Measurements from ENCODE around the gene ITGB3.

Gene ITGB3

GRCh38 chr17:47287068-47287467 is 33.4 kb downstream of the ITGB3 start:
- no peak for TF ChIP-seq CTCF (IDR thresholded peaks at IDR 0.05; ENCODE audit: insufficient read depth, missing control alignments)
- DNase-seq (ENCODE audit: insufficient read length, low spot score) = no peak
- FAIRE-seq = no peak

GRCh38 chr17:47287639-47288038 is 34.0 kb downstream of the ITGB3 start:
- FAIRE-seq (no peak), DNase-seq (ENCODE audit: insufficient read length, low spot score) (no peak)
- no peak for TF ChIP-seq CTCF (IDR thresholded peaks at IDR 0.05; ENCODE audit: insufficient read depth, missing control alignments)

GRCh38 chr17:47288531-47289116 is 35.0 kb downstream of the ITGB3 start:
- no peak for TF ChIP-seq CTCF (IDR thresholded peaks at IDR 0.05; ENCODE audit: insufficient read depth, missing control alignments)
- FAIRE-seq (no peak), DNase-seq (ENCODE audit: insufficient read length, low spot score) (no peak)

GRCh38 chr17:47289302-47289701 is 35.7 kb downstream of the ITGB3 start:
- TF ChIP-seq CTCF (IDR thresholded peaks at IDR 0.05; ENCODE audit: insufficient read depth, missing control alignments) = no peak
- FAIRE-seq (no peak), DNase-seq (ENCODE audit: insufficient read length, low spot score) (no peak)

- TF ChIP-seq CTCF (IDR thresholded peaks at IDR 0.05; ENCODE audit: insufficient read depth, missing control alignments) = no peak
- FAIRE-seq = no peak
- no peak for DNase-seq (ENCODE audit: insufficient read length, low spot score)
Observed at GRCh38 chr17:47290870-47291241, 37.2 kb downstream of the ITGB3 start.

GRCh38 chr17:47291242-47291873 is 37.7 kb downstream of the ITGB3 start:
- no peak for FAIRE-seq
- DNase-seq (ENCODE audit: insufficient read length, low spot score) = no peak
- TF ChIP-seq CTCF (IDR thresholded peaks at IDR 0.05; ENCODE audit: insufficient read depth, missing control alignments) = no peak

GRCh38 chr17:47292206-47292605 is 38.6 kb downstream of the ITGB3 start:
- no peak for TF ChIP-seq CTCF (IDR thresholded peaks at IDR 0.05; ENCODE audit: insufficient read depth, missing control alignments)
- no peak for DNase-seq (ENCODE audit: insufficient read length, low spot score)
- no peak for FAIRE-seq

All from D721Med (cell line).